Measurements from ENCODE around the gene EXT2. TPM values are rescaled to one million over a fixed set of nuclear protein-coding genes. Genes with fewer than 3 reads are reported as not detected.

The EXT2 gene
- total RNA-seq, 4 donors from 2014 or later, result 46.6 to 72.6 (median 68.8) TPM

DNA sequence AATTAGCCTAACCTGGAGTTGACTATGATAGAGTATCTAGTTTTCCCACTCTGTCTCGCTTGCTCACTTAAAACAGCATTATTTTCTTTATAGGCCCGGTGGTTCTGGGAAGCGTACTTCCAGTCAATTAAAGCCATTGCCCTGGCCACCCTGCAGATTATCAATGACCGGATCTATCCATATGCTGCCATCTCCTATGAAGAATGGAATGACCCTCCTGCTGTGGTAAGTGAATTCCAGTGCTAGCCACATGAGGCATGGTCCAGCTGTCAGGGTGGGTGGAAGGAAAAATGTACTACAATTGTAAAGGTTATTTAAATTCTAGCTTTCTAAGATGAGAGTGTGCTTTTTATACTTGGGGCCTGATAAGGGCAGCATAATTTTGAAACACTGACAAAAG lies 76.0 kb downstream of the EXT2 start:
- no peak for TF ChIP-seq POLR2A (IDR thresholded peaks at IDR 0.05)
- TF ChIP-seq, protein P1, sequence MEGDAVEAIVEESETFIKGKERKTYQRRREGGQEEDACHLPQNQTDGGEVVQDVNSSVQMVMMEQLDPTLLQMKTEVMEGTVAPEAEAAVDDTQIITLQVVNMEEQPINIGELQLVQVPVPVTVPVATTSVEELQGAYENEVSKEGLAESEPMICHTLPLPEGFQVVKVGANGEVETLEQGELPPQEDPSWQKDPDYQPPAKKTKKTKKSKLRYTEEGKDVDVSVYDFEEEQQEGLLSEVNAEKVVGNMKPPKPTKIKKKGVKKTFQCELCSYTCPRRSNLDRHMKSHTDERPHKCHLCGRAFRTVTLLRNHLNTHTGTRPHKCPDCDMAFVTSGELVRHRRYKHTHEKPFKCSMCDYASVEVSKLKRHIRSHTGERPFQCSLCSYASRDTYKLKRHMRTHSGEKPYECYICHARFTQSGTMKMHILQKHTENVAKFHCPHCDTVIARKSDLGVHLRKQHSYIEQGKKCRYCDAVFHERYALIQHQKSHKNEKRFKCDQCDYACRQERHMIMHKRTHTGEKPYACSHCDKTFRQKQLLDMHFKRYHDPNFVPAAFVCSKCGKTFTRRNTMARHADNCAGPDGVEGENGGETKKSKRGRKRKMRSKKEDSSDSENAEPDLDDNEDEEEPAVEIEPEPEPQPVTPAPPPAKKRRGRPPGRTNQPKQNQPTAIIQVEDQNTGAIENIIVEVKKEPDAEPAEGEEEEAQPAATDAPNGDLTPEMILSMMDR (IDR thresholded peaks at IDR 0.05), result no peak
- WGBS, 2 donors, result 92 to 96% methylated on average over 4 of the region's 4 CpGs
- no peak for DNase-seq (ENCODE audit: low spot score in 2 of 2)
- no peak overlapping the region for H3K4me3 ChIP-seq (ENCODE audit: low read depth, poor library complexity, severe bottlenecking)
- intact Hi-C loops (cut with DNase I; ENCODE audit: low total_unique reads), result no loop called here

DNA sequence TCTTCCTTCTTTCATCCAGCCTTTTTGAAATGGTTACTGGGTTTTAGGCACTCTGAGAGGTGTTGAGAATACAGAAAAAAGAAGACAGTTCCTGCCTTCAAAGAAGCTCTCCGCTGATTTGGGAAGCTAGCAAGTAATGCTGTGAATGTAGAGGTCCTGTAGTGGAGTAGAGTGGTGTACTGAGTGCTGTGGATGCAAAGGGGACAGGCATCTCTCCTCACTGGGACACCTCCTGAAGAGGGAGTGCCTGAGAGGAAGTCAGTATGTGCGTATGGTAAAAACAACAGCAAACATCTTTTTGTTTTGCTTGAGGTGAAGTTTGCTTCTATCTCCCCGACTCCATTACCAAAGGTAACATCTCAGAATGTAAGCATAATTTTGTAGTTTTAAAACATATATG lies 77.5 kb downstream of the EXT2 start:
- 95 to 98% methylated on average over 3 of the region's 3 CpGs for WGBS, 2 donors
- TF ChIP-seq, protein P1 (IDR thresholded peaks at IDR 0.05), result no peak
- TF ChIP-seq POLR2A (IDR thresholded peaks at IDR 0.05), result no peak
- H3K4me3 ChIP-seq (ENCODE audit: low read depth, poor library complexity, severe bottlenecking), result no peak overlapping the region
- DNase-seq (ENCODE audit: low spot score in 2 of 2), result no peak
- intact Hi-C loops (cut with DNase I; ENCODE audit: low total_unique reads), result no loop called here

DNA sequence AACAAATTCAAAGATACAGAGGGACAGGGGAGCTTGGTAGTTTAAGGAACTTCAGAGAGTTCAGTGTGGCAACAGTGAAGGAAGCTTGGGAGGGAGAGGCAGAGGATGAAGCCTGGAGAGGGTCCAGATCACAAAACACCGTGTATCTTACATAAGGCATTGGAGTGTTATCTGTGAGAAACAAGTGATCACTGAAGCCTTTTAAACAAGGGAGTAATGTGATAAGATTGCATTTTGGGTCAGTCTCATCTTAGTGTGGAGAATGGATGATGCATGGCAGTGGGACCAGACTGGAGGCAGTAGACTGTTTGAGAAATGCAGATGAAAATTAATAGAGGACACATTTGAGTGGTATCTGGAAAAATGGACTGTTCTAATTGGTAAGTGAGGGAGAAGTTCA lies 79.4 kb downstream of the EXT2 start:
- intact Hi-C loops (cut with DNase I; ENCODE audit: low total_unique reads), result no loop called here
- no peak overlapping the region for H3K4me3 ChIP-seq (ENCODE audit: low read depth, poor library complexity, severe bottlenecking)
- 73 to 89% methylated on average over 1 of the region's 1 CpG for WGBS, 2 donors
- TF ChIP-seq, protein P1 (IDR thresholded peaks at IDR 0.05), result no peak
- TF ChIP-seq POLR2A (IDR thresholded peaks at IDR 0.05), result no peak
- no peak for DNase-seq (ENCODE audit: low spot score in 2 of 2)

DNA sequence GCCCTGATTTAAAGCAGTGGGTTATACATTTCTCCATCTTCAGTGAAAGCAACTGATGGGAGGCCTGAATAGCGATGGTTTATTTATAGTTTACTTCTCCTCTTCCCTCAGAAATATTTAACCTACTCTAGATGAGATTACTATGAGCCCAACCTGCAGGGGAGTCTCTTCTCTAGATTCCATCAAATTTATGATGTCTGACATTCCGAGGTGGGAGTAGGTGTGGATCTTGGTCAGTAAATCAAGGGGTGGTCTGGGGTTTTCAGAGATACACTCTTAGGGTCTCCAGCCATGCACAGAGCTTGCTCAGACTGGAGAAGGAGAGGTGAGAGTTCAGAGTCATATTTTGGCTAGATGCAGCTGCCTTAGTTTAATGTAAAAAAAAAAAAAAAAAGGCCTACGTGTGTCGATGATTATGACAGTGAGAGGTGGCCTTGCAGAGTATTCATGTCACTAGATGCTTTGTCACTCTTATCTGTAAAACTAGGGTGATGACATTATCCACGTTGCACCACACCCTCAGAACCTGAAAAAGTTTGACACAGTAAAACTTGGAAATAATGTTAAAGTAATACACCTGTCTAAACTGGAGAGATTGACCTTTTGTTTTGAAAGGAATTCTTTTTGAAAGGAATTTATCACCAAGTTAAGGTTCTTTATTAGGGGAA lies 81.2 kb downstream of the EXT2 start:
- 83 to 85% methylated on average over 5 of the region's 5 CpGs for WGBS, 2 donors
- TF ChIP-seq POLR2A (IDR thresholded peaks at IDR 0.05), result no peak
- TF ChIP-seq, protein P1 (IDR thresholded peaks at IDR 0.05), result no peak
- intact Hi-C loops (cut with DNase I; ENCODE audit: low total_unique reads), result no loop called here
- no peak overlapping the region for H3K4me3 ChIP-seq (ENCODE audit: low read depth, poor library complexity, severe bottlenecking)
- no peak for DNase-seq (ENCODE audit: low spot score in 2 of 2)

DNA sequence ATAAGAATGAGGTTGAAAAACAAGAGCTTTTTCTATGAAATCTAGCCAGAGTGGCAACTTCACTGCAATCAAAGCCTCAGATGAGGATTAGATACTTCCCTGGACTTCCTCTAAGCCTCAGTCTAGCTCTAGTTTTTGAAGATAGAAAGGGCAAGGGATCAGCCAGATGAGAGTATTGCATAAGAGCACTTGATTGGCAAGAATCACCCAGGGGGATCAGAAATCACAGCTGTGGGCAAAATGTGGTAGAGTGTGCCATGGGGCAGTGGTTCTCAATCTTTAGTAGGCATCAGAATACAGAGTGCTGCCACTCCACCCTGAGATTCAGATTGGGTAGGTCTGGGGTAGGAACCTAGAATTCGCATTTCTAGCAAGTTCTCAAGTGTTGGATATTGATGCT lies 82.4 kb downstream of the EXT2 start:
- no peak overlapping the region for H3K4me3 ChIP-seq (ENCODE audit: low read depth, poor library complexity, severe bottlenecking)
- no peak for TF ChIP-seq POLR2A (IDR thresholded peaks at IDR 0.05)
- TF ChIP-seq, protein P1 (IDR thresholded peaks at IDR 0.05), result no peak
- 100% methylated on average over 1 of the region's 1 CpG for WGBS, 2 donors
- no peak for DNase-seq (ENCODE audit: low spot score in 2 of 2)
- intact Hi-C loops (cut with DNase I; ENCODE audit: low total_unique reads), result no loop called here

DNA sequence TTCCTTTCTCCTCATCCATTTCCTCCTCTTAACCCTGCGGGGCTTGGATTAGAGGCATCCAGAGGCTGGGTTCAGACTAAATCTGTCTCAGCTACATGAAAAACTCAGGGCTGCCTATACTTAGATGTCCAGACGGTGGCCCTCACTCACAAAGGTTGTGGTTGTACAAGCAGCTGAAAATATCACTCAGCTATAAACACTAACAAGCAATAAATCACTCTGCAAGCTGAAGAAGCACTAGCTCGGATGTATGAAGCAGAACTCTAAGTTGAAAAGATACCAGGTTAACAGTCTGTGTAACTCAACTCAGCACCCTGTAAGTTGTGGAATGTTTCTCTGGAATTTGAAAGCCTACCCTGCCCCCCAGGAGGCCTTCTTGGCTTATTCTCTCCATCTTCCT lies 82.9 kb downstream of the EXT2 start:
- WGBS, 2 donors, result 86 to 88% methylated on average over 3 of the region's 3 CpGs
- TF ChIP-seq POLR2A (IDR thresholded peaks at IDR 0.05), result no peak
- TF ChIP-seq, protein P1 (IDR thresholded peaks at IDR 0.05), result no peak
- DNase-seq (ENCODE audit: low spot score in 2 of 2), result no peak
- intact Hi-C loops (cut with DNase I; ENCODE audit: low total_unique reads), result no loop called here
- H3K4me3 ChIP-seq (ENCODE audit: low read depth, poor library complexity, severe bottlenecking), result no peak overlapping the region
